Esophagus squamous epithelium (tissue), 4 donors: ENCODE results near the gene CLSTN2.

Experiments used
- CTCF ChIP-seq, 6 experiments: fragments of 450-650 bp in 4 of 6; fragments of 200-600 bp in 2 of 6; sonication (generic) in 2 of 6; IDR thresholded peaks; one replicate each; pipeline ENCODE4 v1.5.1; 2016 to 2019; ENCODE audit warnings: antibody characterized with exemption in 6 of 6, mild to moderate bottlenecking in 4 of 6, moderate library complexity in 4 of 6
- POLR2A ChIP-seq, 4 donors: fragments of 450-650 bp; IDR thresholded peaks; one replicate each; pipeline ENCODE4 v1.6.1; 2017; ENCODE audit warnings: antibody characterized with exemption in 4 of 4, mild to moderate bottlenecking in 4 of 4, moderate library complexity in 3 of 4

DNA sequence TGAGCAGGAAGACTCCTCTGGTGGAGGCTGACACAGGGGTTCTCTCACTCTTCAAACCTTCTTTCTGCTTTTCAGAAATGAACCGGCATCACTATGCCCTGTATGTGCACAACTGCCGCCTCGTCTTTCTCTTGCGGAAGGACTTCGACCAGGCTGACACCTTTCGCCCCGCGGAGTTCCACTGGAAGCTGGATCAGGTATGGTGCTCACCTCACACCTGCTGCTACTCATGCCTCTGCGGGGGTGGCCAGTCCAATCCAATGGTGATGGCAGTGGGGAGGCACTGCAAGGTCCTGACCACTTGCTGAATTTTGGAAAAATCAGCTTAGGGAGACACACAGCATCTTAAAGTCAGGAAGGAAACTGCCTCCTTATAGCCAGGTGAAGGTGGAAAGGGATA, 531.5 kb downstream of the CLSTN2 start:
- TF ChIP-seq CTCF (IDR thresholded peaks at IDR 0.05) (no peak), POLR2A (IDR thresholded peaks at IDR 0.05) (no peak)
